HG02938 (cell line): Measurements from ENCODE around the gene DYNC1H1.

Experiments
- ATAC-seq: cut with Tn5 transposase; IDR thresholded peaks from one replicate; pipeline ENCODE4 v1.9.1; 2021; ENCODE audit warnings: mild to moderate bottlenecking, moderate library complexity; ENCODE audit not compliant: unreplicated experiment

The DYNC1H1 gene

GRCh38 chr14:101988377-101988776 is 24.0 kb downstream of the DYNC1H1 start:
- no peak for ATAC-seq

GRCh38 chr14:101991352-101991751 is 27.0 kb downstream of the DYNC1H1 start:
- ATAC-seq: no peak

GRCh38 chr14:101992708-101993107 is 28.3 kb downstream of the DYNC1H1 start:
- peak; percentile 75 for ATAC-seq

- no peak for ATAC-seq
Measured at GRCh38 chr14:101997429-101998336, 33.3 kb downstream of the DYNC1H1 start.

GRCh38 chr14:102000902-102001301 is 36.5 kb downstream of the DYNC1H1 start:
- ATAC-seq: no peak

GRCh38 chr14:102005336-102005735 is 41.0 kb downstream of the DYNC1H1 start:
- no peak for ATAC-seq

- no peak for ATAC-seq
Measured at GRCh38 chr14:102007916-102008418, 43.6 kb downstream of the DYNC1H1 start.

- ATAC-seq: no peak
Measured at GRCh38 chr14:102008891-102009290, 44.5 kb downstream of the DYNC1H1 start.

- ATAC-seq: no peak
Measured at GRCh38 chr14:102011631-102012030, 47.3 kb downstream of the DYNC1H1 start.

GRCh38 chr14:102012336-102012735 is 48.0 kb downstream of the DYNC1H1 start:
- ATAC-seq: no peak

- ATAC-seq: no peak
Measured at GRCh38 chr14:102013669-102014200, 49.4 kb downstream of the DYNC1H1 start.

- no peak for ATAC-seq
Measured at GRCh38 chr14:102015045-102015685, 50.8 kb downstream of the DYNC1H1 start.

GRCh38 chr14:102015771-102016170 is 51.4 kb downstream of the DYNC1H1 start:
- no peak for ATAC-seq

- ATAC-seq: no peak
Measured at GRCh38 chr14:102016420-102017090, 52.2 kb downstream of the DYNC1H1 start.

- ATAC-seq: no peak
Measured at GRCh38 chr14:102018251-102018650, 53.9 kb downstream of the DYNC1H1 start.

GRCh38 chr14:102019006-102019540 is 54.7 kb downstream of the DYNC1H1 start:
- no peak for ATAC-seq

- no peak for ATAC-seq
Measured at GRCh38 chr14:102020058-102020971, 55.9 kb downstream of the DYNC1H1 start.

- ATAC-seq: no peak
Measured at GRCh38 chr14:102026934-102027333, 62.6 kb downstream of the DYNC1H1 start.

GRCh38 chr14:102027951-102028350 is 63.6 kb downstream of the DYNC1H1 start:
- ATAC-seq: no peak

- no peak for ATAC-seq
Measured at GRCh38 chr14:102028733-102029132, 64.4 kb downstream of the DYNC1H1 start.
